ENCODE data around the gene NATD1. TPM values are rescaled to one million over a fixed set of nuclear protein-coding genes. Genes with fewer than 3 reads are reported as not detected.

Gene NATD1
- total RNA-seq, 1 experiment from 2014 or later = 0.75 TPM

GRCh38 chr17:21275579-21276263 is 22.5 kb upstream of the NATD1 start:
- intact Hi-C loops (cut with micrococcal nuclease; ENCODE audit: unreplicated experiment) = loop anchor here (2.0 kb wide), 1 partner anchor 23 kb away; the partner anchor contains the start of gene NATD1
- BruUV-seq (replicated peaks) = no TSS peak
- no peaks in the 10 kb centered on the region for H3K27me3 ChIP-seq (replicated peaks; ENCODE audit: insufficient read depth, low read depth, low read length, poor library complexity)
- POLR2A ChIA-PET (ENCODE audit: low non-redundant PET) = no interaction called here
- TF ChIP-seq EZH2 (IDR thresholded peaks at IDR 0.05; ENCODE audit: borderline replicate concordance, low read depth, low read length, poor library complexity, severe bottlenecking) = no peak
- TF ChIP-seq, protein P1, sequence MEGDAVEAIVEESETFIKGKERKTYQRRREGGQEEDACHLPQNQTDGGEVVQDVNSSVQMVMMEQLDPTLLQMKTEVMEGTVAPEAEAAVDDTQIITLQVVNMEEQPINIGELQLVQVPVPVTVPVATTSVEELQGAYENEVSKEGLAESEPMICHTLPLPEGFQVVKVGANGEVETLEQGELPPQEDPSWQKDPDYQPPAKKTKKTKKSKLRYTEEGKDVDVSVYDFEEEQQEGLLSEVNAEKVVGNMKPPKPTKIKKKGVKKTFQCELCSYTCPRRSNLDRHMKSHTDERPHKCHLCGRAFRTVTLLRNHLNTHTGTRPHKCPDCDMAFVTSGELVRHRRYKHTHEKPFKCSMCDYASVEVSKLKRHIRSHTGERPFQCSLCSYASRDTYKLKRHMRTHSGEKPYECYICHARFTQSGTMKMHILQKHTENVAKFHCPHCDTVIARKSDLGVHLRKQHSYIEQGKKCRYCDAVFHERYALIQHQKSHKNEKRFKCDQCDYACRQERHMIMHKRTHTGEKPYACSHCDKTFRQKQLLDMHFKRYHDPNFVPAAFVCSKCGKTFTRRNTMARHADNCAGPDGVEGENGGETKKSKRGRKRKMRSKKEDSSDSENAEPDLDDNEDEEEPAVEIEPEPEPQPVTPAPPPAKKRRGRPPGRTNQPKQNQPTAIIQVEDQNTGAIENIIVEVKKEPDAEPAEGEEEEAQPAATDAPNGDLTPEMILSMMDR (conservative IDR thresholded peaks at IDR 0.05; ENCODE audit: low read depth, low read length) = no peak
- H3K4me3 ChIP-seq (ENCODE audit: low read depth, low read length, poor library complexity, severe bottlenecking) = peak overlapping the region; percentile 58
- CTCF ChIA-PET = interaction anchor here (0.6 to 1.1 kb wide), 3 partner anchors 25 to 236 kb away, joined by 4 to 7 read pairs (median 5); no protein-coding TSS in a partner anchor
- peaks cover 11% of the 10 kb centered on the region for H3K4me1 ChIP-seq (ENCODE audit: insufficient read depth, low read length, poor library complexity, severe bottlenecking)
- H3K36me3 ChIP-seq (ENCODE audit: insufficient read depth, low read length, poor library complexity, severe bottlenecking) = no peaks in the 10 kb centered on the region
- H3K9me3 ChIP-seq (ENCODE audit: low read depth, low read length, poor library complexity, severe bottlenecking) = no peaks in the 10 kb centered on the region
- peak; percentile 92 for DNase-seq (ENCODE audit: low spot score)
- peak overlapping the region; percentile 55 for H3K27ac ChIP-seq (ENCODE audit: low read depth, low read length, poor library complexity, severe bottlenecking)

DNA sequence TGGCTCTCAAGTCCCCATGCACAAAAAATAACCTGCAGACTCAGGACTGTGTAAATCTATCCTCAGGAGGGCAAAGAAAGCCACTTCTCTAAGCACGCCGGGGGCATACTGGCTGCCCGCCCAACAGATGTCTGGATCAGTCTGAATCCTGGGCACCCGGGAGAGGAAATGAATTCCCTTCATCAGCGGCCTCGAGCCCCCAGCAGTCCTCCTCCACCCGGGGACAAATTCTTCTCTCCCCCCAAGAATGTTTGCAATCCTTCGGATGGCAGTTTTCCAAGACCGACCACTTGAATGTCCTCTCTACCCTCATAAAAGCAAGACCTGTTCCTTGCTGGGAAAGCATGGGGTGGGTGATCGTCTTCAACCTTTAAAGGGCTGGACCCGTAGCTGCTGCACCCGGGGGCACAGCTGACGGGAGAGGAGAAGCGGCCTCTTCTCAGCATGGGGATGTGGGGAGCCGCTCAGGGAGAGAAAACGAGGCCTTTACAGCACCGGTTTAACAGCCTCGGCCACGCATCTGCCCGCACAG is 21.9 kb upstream of the NATD1 start:
- H3K4me3 ChIP-seq (ENCODE audit: low read depth, low read length, poor library complexity, severe bottlenecking) = peak overlapping the region; percentile 58
- no TSS peak for BruUV-seq (replicated peaks)
- intact Hi-C loops (cut with micrococcal nuclease; ENCODE audit: unreplicated experiment) = loop anchor here (2.0 kb wide), 1 partner anchor 22 kb away; the partner anchor contains the start of gene NATD1
- no peaks in the 10 kb centered on the region for H3K36me3 ChIP-seq (ENCODE audit: insufficient read depth, low read length, poor library complexity, severe bottlenecking)
- no peaks in the 10 kb centered on the region for H3K27me3 ChIP-seq (replicated peaks; ENCODE audit: insufficient read depth, low read depth, low read length, poor library complexity)
- ChIA-PET CTCF (interaction anchor here (0.6 to 1.1 kb wide), 3 partner anchors 24 to 236 kb away, joined by 4 to 7 read pairs (median 5); no protein-coding TSS in a partner anchor), POLR2A (ENCODE audit: low non-redundant PET) (no interaction called here)
- H3K27ac ChIP-seq (ENCODE audit: low read depth, low read length, poor library complexity, severe bottlenecking) = peak overlapping the region; percentile 55
- TF ChIP-seq EZH2 (IDR thresholded peaks at IDR 0.05; ENCODE audit: borderline replicate concordance, low read depth, low read length, poor library complexity, severe bottlenecking) = no peak
- TF ChIP-seq, protein P1 (conservative IDR thresholded peaks at IDR 0.05; ENCODE audit: low read depth, low read length) = no peak
- H3K9me3 ChIP-seq (ENCODE audit: low read depth, low read length, poor library complexity, severe bottlenecking) = no peaks in the 10 kb centered on the region
- DNase-seq (ENCODE audit: low spot score) = no peak
- peaks cover 11% of the 10 kb centered on the region for H3K4me1 ChIP-seq (ENCODE audit: insufficient read depth, low read length, poor library complexity, severe bottlenecking)

DNA sequence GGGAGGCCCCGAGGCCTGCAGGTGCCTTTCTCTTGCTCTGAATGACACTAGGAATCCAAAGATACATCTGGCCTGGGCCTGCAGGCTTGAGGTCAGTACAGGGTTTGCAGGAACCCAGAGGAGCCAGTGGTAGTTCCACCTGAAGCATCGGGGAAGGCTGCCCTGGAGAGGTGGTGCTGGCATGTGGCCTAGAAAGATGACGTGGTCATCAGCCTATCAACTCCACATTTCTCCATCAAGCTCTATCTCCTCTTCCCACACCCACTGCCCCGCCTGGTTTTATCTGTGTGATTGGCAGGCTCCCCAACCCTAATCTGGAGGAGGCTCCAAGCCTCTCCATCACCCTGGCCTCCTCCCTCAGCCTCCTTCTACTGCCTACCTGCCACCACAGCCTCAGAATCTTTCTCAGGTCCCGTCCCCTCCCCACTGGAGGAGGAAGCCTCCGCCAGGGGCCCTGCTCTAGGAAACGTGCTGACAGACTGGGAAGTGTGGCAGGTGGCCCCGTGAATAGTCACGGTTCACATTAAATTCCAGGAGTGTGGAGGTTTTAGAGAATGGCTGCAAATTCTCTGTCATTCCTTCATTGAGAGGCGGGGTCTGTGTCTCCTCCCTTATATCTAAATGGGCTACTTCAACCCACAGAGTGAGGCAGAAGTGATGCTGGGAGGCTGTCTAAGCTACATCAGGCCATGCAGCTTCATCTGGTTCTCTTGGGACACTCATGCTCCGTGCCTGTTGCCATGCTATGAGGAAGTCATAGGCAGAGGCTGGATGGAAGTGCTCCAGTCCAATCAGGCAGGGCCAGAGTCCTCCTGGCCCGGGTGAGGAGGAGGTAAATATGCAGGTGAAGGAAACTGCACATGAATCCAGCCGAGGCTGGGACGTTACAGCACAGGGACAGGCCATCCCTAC is 19.9 kb upstream of the NATD1 start:
- BruUV-seq (replicated peaks) = no TSS peak
- Histone ChIP-seq H3K36me3 (ENCODE audit: insufficient read depth, low read length, poor library complexity, severe bottlenecking) (no peaks in the 10 kb centered on the region), H3K27me3 (replicated peaks; ENCODE audit: insufficient read depth, low read depth, low read length, poor library complexity) (no peaks in the 10 kb centered on the region), H3K4me3 (ENCODE audit: low read depth, low read length, poor library complexity, severe bottlenecking) (no peak overlapping the region), H3K9me3 (ENCODE audit: low read depth, low read length, poor library complexity, severe bottlenecking) (no peaks in the 10 kb centered on the region), H3K27ac (ENCODE audit: low read depth, low read length, poor library complexity, severe bottlenecking) (no peak overlapping the region), H3K4me1 (ENCODE audit: insufficient read depth, low read length, poor library complexity, severe bottlenecking) (peaks cover 11% of the 10 kb centered on the region)
- POLR2A ChIA-PET (ENCODE audit: low non-redundant PET) = interaction anchor here (0.6 kb wide), 1 partner anchor 44 kb away, joined by 9 read pairs; no protein-coding TSS in a partner anchor
- TF ChIP-seq EZH2 (IDR thresholded peaks at IDR 0.05; ENCODE audit: borderline replicate concordance, low read depth, low read length, poor library complexity, severe bottlenecking) = no peak
- TF ChIP-seq, protein P1 (conservative IDR thresholded peaks at IDR 0.05; ENCODE audit: low read depth, low read length) = no peak
- no peak for DNase-seq (ENCODE audit: low spot score)
- intact Hi-C loops (cut with micrococcal nuclease; ENCODE audit: unreplicated experiment) = no loop called here
- CTCF ChIA-PET = no interaction called here
